GM12891 (cell line): Measurements from ENCODE around the gene SPINDOC.

Experiments used
- PAX5 ChIP-seq: IDR thresholded peaks from 2 replicates; pipeline ENCODE4 v1.6.1; 2011; ENCODE audit warnings: low read length, moderate library complexity, mild to moderate bottlenecking; ENCODE audit not compliant: insufficient read depth, severe bottlenecking
- POLR2A ChIP-seq: IDR thresholded peaks from 2 replicates; pipeline ENCODE4 v1.6.1; 2011; ENCODE audit warnings: low read depth, low read length, control low read depth
- POLR2AphosphoS5 ChIP-seq: IDR thresholded peaks from 2 replicates; pipeline ENCODE4 v1.6.1; 2011; ENCODE audit warnings: low read depth, low read length, control low read depth
- POU2F2 ChIP-seq: IDR thresholded peaks from 2 replicates; pipeline ENCODE4 v1.6.1; 2011; ENCODE audit warnings: low read depth, mild to moderate bottlenecking, control low read depth, low read length, moderate library complexity
- SPI1 ChIP-seq: IDR thresholded peaks from 2 replicates; pipeline ENCODE4 v1.6.1; 2011; ENCODE audit warnings: low read depth, low read length, control low read depth
- TAF1 ChIP-seq: IDR thresholded peaks from 2 replicates; pipeline ENCODE4 v1.6.1; 2011; ENCODE audit warnings: low read depth, low read length, control low read depth

- no peak for TF ChIP-seq POLR2A
- no peak for TF ChIP-seq POLR2AphosphoS5
- TF ChIP-seq PAX5: no peak
- TF ChIP-seq TAF1: no peak
- TF ChIP-seq SPI1: no peak
- TF ChIP-seq POU2F2: no peak
Observed at GRCh38 chr11:63835158-63835545, 21.9 kb downstream of the SPINDOC start.
